ENCODE results near the gene ATP13A3.

Gene ATP13A3

DNA sequence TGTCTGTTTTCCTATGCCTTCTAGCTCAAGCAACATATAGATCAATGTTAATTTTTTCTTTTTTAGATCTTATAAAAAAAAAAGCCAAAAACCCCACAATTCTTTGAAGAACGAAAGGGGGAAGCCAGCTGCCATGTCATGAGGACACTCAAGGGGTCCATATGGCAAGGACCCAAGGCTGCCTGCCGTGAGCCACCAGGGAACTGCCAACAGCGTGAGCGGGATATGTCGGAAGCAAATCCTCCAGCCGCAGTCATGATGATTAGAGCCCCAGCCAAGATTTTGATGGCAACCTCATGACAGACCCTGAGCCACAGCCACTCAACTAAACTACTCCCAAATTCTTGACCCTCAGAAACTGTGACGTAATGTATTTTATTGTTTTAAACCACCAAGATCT, 94.2 kb downstream of the ATP13A3 start:
- no peak for DNase-seq (ENCODE audit: low read depth in 2 of 2)

DNA sequence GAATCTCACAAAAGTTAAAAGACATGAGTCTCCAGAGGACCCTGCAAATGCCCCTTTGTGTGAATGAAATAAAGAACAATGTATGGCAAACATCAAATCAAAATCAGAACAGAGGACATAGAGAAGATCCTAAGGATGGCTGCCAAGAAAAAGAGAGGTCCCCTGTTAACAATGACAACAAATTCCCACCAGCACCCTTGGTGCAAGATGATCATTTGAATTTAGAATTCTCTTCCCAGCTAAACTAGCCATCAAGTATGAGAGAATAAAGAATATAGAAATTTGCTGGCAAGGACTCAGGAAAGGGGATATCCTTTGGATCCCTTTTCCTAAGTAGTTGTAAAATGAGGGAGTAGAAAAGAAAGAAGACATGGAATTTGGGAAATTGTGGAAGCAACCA, 96.0 kb downstream of the ATP13A3 start:
- DNase-seq (ENCODE audit: low read depth in 2 of 2), result no peak

GRCh38 chr3:194389269-194389668, 97.5 kb downstream of the ATP13A3 start:
- DNase-seq (ENCODE audit: low read depth in 2 of 2), result no peak

DNA sequence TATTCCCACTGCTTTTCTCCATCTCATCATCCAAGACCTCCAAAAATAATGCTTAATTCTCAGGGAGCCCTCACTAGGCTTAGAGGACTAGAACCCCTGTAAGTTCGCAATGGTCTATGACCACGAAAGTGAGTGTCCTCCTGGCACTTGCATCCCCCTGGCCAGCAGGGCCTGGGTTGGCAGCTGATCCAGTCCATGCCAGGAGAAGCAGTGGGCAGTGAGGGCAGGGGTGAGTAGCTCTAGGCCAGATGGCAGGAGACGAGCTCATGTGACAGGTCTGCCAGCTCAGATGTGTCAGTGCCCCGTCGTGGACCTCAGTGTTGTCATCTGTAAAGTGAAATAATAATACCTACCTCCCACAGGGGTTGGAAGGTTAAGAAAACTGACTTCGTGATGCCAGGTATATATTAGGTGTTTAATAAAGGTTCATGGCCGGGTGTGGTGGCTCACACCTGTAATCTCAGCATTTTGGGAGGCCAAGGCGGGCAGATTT, 98.8 kb downstream of the ATP13A3 start:
- DNase-seq (ENCODE audit: low read depth in 2 of 2), result no peak

DNA sequence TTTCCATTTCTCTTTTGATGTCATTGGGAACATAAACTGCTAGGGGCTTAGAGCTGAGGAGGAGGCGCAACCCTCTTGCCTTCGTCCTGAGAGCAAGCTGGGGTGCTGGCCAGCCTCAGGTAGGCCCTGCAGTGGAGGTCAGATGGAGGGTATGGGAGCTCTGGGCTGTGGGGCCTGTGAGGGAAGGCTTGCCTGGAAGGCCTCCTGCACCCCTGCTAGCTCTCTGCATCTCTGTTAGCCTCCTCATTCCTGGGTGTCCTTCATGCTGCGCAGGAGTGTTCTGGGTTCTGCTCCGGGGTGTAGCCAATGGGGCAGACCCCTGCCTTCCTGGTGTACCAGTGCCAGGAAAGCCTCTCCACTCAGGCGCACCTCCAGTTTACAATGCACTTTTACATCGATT, 99.5 kb downstream of the ATP13A3 start:
- DNase-seq (ENCODE audit: low read depth in 2 of 2), result no peak

DNA sequence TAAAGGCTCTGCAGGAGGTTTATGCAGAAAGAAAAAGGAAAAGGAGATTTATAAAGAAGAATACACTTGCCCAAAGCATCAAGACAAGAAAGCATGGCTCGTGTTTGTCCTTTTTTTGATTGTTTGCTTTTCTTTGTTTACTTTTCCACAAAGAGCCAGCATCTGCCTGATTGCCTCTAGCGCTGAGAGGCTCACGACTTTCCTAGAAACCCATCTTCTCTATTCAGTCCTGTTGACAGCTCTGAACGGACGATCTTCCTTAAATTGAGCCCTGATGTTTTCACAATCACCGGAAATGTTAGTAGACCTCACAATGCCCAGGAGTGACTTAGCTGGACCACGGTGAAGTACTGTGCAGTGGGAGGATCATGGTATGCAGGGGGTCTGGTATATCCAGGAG, 100.2 kb downstream of the ATP13A3 start:
- no peak for DNase-seq (ENCODE audit: low read depth in 2 of 2)

DNA sequence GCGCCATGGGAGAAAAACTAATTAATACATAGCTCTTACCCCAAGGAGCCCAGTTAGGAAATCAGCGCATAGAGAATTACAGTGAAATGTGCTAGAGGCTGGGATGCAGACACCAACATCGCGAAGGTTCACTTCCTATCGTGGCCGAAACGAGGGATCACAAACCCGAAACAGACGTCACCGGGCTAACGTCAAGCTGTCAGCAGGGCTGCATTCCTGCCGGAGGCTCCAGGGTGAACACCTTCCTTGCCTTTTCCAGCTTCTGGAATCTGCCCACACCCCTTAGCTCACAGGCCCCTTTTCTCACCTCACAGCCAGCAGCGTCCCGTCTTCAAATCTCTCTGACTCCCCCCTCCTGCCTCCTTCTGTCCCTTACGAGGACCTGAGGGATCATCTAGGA, 100.7 kb downstream of the ATP13A3 start:
- DNase-seq (ENCODE audit: low read depth in 2 of 2), result no peak

GRCh38 chr3:194384569-194385001, 102.2 kb downstream of the ATP13A3 start:
- DNase-seq (ENCODE audit: low read depth in 2 of 2), result no peak

GRCh38 chr3:194384156-194384555, 102.6 kb downstream of the ATP13A3 start:
- no peak for DNase-seq (ENCODE audit: low read depth in 2 of 2)

DNA sequence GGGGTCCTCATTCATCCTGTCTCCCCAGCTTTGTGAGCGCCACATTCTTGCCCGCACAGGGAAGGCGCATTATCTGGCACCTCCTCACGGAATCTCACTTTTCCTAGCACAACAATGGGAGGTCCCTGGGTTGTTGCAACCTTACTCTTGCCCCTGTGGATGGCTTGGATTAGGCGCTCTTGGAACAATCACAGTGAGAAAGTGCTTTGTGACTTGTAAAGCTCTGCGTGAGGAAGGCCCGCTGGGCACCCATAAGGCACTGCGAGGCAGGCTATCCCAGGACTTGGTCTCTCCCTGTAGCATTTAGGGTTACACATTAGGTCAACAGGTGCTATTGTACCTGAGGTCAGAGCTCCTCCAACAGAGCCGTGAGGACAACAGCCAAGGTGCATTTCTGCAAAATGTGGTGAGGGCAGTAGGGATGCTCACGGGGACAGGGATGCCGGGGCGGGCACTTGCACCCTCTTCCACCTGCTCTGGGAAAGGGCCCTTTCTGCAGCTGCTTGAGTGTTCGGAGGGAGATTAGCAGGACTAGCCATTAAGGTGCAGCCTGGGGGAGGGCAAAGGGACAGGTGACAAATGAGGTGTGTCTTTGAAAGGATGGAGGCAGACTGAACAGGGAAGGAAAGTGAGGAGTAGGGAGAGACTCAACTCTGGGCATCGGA, 103.4 kb downstream of the ATP13A3 start:
- no peak for DNase-seq (ENCODE audit: low read depth in 2 of 2)

GRCh38 chr3:194382892-194383223, 103.9 kb downstream of the ATP13A3 start:
- DNase-seq (ENCODE audit: low read depth in 2 of 2), result no peak

DNA sequence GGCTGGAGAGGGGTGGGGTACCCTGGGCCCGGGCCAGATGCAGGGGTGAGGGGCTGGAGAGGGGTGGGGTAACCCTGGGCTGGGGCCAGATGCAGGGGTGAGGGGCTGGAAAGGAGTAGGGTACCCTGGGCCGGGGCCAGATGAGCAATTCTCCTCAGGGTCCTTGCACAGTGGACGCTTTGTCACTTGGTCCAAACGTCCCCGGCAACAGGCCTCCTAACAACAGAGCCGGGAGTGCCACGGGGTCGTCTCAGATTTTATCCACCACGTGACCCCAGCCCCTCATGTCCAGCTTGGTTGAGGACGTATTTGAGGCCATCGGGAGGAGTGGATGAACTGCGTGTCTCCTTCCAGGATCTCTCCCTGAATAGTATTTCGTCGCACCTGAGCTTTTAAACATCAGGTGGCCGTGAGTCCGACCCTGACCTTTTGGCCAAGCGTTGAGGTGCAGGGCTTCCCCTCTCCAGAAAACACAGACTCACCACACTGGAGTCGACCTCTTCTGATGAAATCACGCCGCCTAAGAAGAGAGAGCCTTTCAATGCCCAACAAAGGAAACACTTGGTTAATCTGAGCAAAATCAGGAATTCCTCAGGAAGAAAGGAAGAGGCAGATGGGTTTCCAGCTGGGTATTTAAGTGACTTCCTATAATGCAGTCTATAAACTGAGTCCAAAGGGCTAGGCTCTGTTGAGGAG, 104.5 kb downstream of the ATP13A3 start:
- no peak for DNase-seq (ENCODE audit: low read depth in 2 of 2)

- DNase-seq (ENCODE audit: low read depth in 2 of 2), result no peak
Observed at GRCh38 chr3:194381460-194381875, 105.3 kb downstream of the ATP13A3 start.

GRCh38 chr3:194380326-194380725, 106.5 kb downstream of the ATP13A3 start:
- DNase-seq (ENCODE audit: low read depth in 2 of 2), result no peak

DNA sequence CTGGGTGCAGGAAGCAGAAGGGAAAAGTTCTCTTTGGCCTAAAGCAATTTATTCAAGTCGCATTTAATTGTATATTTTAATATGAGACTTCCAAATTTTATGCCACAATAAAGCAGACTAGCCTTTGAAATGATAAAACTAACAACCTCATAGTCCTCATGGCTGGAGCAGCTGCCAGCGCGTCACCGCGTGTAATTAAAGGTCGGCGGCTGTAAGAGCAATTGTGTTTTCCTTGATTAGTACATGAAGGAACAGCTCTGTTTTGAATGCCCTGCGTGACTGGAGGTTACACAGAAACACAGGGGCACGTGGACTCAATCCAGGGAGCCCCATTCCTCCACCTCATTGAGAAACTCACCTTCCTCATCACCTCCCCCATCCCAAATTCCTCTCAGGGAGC, 107.2 kb downstream of the ATP13A3 start:
- no peak for DNase-seq (ENCODE audit: low read depth in 2 of 2)

GRCh38 chr3:194379231-194379630, 107.6 kb downstream of the ATP13A3 start:
- no peak for DNase-seq (ENCODE audit: low read depth in 2 of 2)

GRCh38 chr3:194377708-194378107, 109.1 kb downstream of the ATP13A3 start:
- DNase-seq (ENCODE audit: low read depth in 2 of 2), result no peak

DNA sequence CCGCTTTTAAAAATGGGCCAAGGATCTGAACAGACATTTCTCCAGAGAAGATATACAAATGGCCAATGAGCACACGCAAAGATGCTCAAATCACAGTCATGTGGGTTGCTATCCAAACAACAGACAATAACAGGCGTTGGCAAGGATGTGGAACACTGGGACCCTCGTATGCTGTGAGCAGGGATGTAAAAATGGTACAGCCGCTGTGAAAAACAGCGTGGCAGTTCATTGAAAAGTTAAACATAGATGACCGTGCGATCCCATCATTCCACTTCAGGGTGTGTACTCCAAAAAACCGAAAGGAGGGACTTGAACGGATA, 110.6 kb downstream of the ATP13A3 start:
- DNase-seq (ENCODE audit: low read depth in 2 of 2), result no peak

DNA sequence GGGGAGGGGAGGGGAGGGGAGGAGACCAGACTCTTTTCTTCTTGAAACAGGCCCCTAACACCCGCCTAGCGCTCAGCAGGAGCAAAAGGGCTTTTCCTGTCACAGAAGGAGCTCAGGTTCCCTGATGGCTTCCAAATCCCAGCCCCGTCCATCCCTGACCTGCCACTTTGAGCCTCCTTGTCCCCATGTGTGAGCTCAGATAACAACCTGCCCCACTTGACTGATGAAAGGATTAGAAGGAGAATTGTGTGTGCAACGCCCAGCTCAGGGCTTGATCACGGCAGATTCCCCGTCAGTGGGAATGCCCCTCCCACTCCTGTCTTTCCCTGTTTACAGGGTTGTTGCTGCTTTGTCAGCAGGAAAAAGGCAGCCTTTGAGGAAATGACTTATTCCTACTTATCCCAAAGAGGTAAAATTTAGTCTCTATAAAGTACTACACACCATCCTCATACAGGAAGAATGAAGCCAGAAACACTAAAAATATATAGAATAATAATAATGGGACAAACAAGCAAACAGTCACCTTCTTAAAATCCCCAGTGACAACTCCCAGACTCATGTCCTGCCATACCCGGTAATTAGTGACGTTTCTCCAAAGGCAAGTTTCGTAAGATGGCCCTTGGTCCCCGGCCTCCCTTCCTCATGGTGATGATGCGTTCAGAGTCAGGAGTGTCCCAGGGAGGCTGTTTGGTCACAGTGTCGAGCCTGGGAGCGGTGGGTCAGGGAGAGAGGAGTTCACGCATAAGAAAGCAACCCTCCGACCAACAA, 111.1 kb downstream of the ATP13A3 start:
- no peak for DNase-seq (ENCODE audit: low read depth in 2 of 2)

DNA sequence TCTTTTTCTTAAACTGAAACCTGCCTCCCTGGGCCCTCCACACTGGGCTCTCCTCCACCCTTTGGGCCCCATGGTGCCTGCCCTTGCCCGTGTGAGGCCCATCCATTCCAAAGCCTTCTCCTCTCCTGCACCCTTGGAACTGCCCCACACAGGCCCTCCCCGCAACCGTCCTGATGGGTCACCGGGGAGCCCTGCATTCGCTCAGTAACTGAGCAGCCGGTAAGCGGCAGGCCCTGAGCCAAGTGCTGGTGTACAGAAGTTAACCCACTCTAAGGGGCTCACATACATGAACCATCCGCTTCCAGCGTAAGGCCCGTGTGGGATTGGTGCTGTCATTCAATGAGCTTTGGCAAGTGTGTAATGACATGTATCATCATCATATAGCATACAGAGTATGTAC, 111.9 kb downstream of the ATP13A3 start:
- DNase-seq (ENCODE audit: low read depth in 2 of 2), result no peak

DNA sequence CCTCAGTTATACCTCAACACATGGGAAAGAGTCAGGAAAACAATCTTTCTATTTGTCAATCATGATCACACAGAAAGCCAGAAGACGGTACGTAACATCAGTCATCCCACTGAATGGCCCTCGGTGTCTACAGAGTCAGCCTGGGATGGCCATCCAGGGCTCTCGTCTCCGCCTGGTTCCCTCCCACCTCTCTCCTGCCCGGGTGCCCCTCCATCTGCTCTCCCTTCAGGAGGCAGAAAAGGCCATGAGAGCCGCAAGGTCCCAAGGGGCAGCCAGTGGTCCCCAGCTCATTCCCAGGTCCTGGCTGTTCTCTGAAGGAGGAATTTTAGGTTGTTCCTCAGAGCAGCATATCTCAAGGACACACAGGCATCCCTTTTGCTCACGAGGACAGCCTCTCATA, 112.9 kb downstream of the ATP13A3 start:
- no peak for DNase-seq (ENCODE audit: low read depth in 2 of 2)

DNA sequence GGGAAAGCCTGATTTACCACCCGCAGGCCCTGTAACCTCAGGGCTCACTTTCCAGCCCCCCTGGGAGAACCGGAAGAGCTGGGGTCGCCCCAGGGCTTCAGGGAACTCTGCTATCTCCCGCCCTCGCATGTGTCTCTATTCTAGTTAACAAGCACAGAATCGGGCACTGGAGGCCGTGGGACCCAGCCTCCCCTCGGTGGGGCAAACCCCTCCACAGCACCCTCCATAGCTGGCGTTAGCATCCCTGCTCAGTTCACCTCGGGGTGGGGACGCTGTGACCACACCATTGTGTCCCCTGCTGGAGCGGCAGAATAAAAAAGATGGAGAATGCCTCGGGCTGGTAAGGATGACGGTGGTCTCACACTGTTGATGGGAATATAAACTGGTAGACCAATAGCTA, 113.8 kb downstream of the ATP13A3 start:
- DNase-seq (ENCODE audit: low read depth in 2 of 2), result no peak

DNA sequence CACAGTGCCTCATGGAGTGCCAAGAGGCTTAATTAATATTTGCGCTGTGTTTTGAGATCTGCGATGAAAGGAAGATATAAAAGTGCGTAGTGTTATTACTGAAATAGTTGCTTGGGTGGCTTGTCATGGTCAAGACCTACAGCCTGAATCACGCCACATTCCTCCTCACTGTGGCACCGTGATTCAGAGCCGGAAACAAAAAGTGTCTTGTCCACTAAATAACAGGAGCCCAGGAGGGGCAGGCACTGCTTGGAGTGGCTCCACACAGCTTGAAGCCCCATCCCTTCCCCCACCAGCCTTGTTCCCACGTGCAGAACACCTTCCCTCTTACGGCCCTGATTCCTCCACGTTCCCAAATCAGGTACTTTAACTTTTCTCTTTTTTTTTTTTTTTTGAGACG, 116.0 kb downstream of the ATP13A3 start:
- DNase-seq (ENCODE audit: low read depth in 2 of 2), result no peak

All from activated CD8-positive, alpha-beta memory T cell treated with anti-CD3 and anti-CD28 coated beads for 4 hours (primary cell).